ENCODE data around the gene DLK2. TPM values are rescaled to one million over a fixed set of nuclear protein-coding genes. Genes with fewer than 3 reads are reported as not detected.
A peak's percentile ranks its signal among the peaks of the same experiment; 100 is the strongest.

Gene DLK2
- total and polyA plus RNA-seq, 2 of the 13 experiments (the other 11 are each of a cell fraction or from before 2014, with no cell fraction given): 1.2 to 3.8 TPM

GRCh38 chr6:43494321-43494720, 39.0 kb upstream of the DLK2 start:
- POLR2A ChIA-PET: interaction anchor here (1.1 to 6.4 kb wide), 9 partner anchors 9 to 320 kb away, joined by 3 to 141 read pairs (median 6); partner anchors contain the start of genes ABCC10, DLK2 and TJAP1
- Histone ChIP-seq H3K36me3 (replicated peaks in 1 of 2; ENCODE audit: control insufficient read depth in 1 of 2, insufficient read depth in 2 of 2, low read length in 2 of 2) (peaks cover 16 to 17% of the 10 kb centered on the region in 2 experiments), H2AFZ (ENCODE audit: low read length) (no peak overlapping the region), H4K20me1 (ENCODE audit: insufficient read depth, low read length) (no peaks in the 10 kb centered on the region), H3K79me2 (ENCODE audit: insufficient read depth, low read length) (peaks cover 45% of the 10 kb centered on the region), H3K9me3 (ENCODE audit: low read length) (no peaks in the 10 kb centered on the region), H3K27ac (ENCODE audit: extremely low read length, insufficient read depth, low read length) (no peak overlapping the region), H3K4me3 (replicated peaks in 1 of 3; ENCODE audit: insufficient read depth in 1 of 3, low read depth in 2 of 3, low read length in 3 of 3) (0 out of 6 replicates have a peak overlapping the region, but pooled peaks of 1 of the 3 experiments have one; percentile 13), H3K9ac (ENCODE audit: insufficient read depth, low read depth, low read length) (0 out of 2 replicates have a peak overlapping the region, but pooled peaks have one; percentile 16), H3K4me1 (ENCODE audit: insufficient read depth, low read length) (peaks cover 13% of the 10 kb centered on the region), H3K27me3 (ENCODE audit: control insufficient read depth in 1 of 2, insufficient read depth in 2 of 2, low read length in 2 of 2) (no peaks in the 10 kb centered on the region), H3K4me2 (ENCODE audit: low read depth, low read length) (peak overlapping the region; percentile 50)
- 92% methylated on average over 6 of the region's 6 CpGs for WGBS (ENCODE audit: low lambda C conversion rate)
- CTCF ChIA-PET (ENCODE audit: low intra/inter-chr PET ratio, low total read pairs): interaction anchor here (3.5 kb wide), 1 partner anchor 40 kb away, joined by 53 read pairs; the partner anchor contains the start of gene DLK2
- no TSS peak for BruUV-seq (replicated peaks)
- no peak for FAIRE-seq
- in situ Hi-C loops (cut with HindIII; ENCODE audit: extremely low pct_ligation_motif_present, low pct_unique_long_range_greater_than_20kb): loop anchor here (5.0 kb wide), 1 partner anchor 37 kb away; the partner anchor contains the start of gene DLK2
- no peak for ATAC-seq
- no peak for DNase-seq (ENCODE audit: low spot score)
- intact Hi-C loops (cut with micrococcal nuclease; ENCODE audit: unreplicated experiment): loop anchor here (5.0 to 10.0 kb wide), 2 partner anchors 60 to 232 kb away; no protein-coding TSS in a partner anchor
- TF ChIP-seq ZNF724P (CRISPR knock-in tag; IDR thresholded peaks at IDR 0.05; ENCODE audit: borderline replicate concordance): no peak
- no peak for TF ChIP-seq FOXK2 (IDR thresholded peaks at IDR 0.05)
- no peak for TF ChIP-seq MXD1 (CRISPR knock-in tag; IDR thresholded peaks at IDR 0.05)
- TF ChIP-seq ZNF264 (CRISPR knock-in tag; IDR thresholded peaks at IDR 0.05): no peak
- no peak for TF ChIP-seq ZNF672 (CRISPR knock-in tag; IDR thresholded peaks at IDR 0.05)
- no peak for TF ChIP-seq SETDB1 (CRISPR knock-in tag; IDR thresholded peaks at IDR 0.05; ENCODE audit: borderline replicate concordance)
- no peak for TF ChIP-seq CHCHD3 (CRISPR knock-in tag; IDR thresholded peaks at IDR 0.05)
- no peak for TF ChIP-seq ZNF263 (CRISPR knock-in tag; IDR thresholded peaks at IDR 0.05)
- 0 out of 2 replicates have a peak, but pooled peaks have one; percentile 44 for TF ChIP-seq ZNF138 (CRISPR knock-in tag; IDR thresholded peaks at IDR 0.05; ENCODE audit: low read depth)
- TF ChIP-seq ZNF747 (CRISPR knock-in tag; IDR thresholded peaks at IDR 0.05; ENCODE audit: borderline replicate concordance): no peak
- TF ChIP-seq TSC22D2 (CRISPR knock-in tag; IDR thresholded peaks at IDR 0.05; ENCODE audit: borderline replicate concordance): no peak
- no peak for TF ChIP-seq ZBTB49 (CRISPR knock-in tag; IDR thresholded peaks at IDR 0.05; ENCODE audit: borderline replicate concordance)
- no peak for TF ChIP-seq MED1 (CRISPR knock-in tag; IDR thresholded peaks at IDR 0.05)
- no peak for TF ChIP-seq HNF4G (IDR thresholded peaks at IDR 0.05; ENCODE audit: borderline replicate concordance, low read depth, low read length)
- no peak for TF ChIP-seq HNF4G (CRISPR knock-in tag; IDR thresholded peaks at IDR 0.05; ENCODE audit: borderline replicate concordance, low read depth)
- TF ChIP-seq TMF1 (CRISPR knock-in tag; IDR thresholded peaks at IDR 0.05; ENCODE audit: low read depth): no peak
- TF ChIP-seq ZNF124 (CRISPR knock-in tag; IDR thresholded peaks at IDR 0.05): 0 out of 2 replicates have a peak, but pooled peaks have one; percentile 5
- TF ChIP-seq NR3C1 (CRISPR knock-in tag; IDR thresholded peaks at IDR 0.05): no peak
- no peak for TF ChIP-seq ZBTB10 (CRISPR knock-in tag; IDR thresholded peaks at IDR 0.05; ENCODE audit: borderline replicate concordance)
